LNCaP clone FGC (cell line): Measurements from ENCODE around the gene PDE9A.
"Not testable (repeated sequence)": the region's sequence is repeated elsewhere in the genome, so short reads cannot be mapped to it uniquely, and the experiment has no call there.

Experiments used
- DNase-seq: peaks from one replicate; pipeline ENCODE4 v3.0.0-alpha.2; 2011; ENCODE audit warnings: low read depth
- H3K4me3 ChIP-seq: 2 replicates; pipeline ENCODE4 v1.5.1; 2011; ENCODE audit warnings: mild to moderate bottlenecking, low read depth, low read length, control low read depth
- TF ChIP-seq, protein P1 (sequence below): IDR thresholded peaks from 2 replicates; pipeline ENCODE4 v1.5.1; 2012; ENCODE audit warnings: mild to moderate bottlenecking; ENCODE audit not compliant: control insufficient read depth, insufficient read depth; ENCODE audit errors: extremely low read depth

Gene PDE9A

DNA sequence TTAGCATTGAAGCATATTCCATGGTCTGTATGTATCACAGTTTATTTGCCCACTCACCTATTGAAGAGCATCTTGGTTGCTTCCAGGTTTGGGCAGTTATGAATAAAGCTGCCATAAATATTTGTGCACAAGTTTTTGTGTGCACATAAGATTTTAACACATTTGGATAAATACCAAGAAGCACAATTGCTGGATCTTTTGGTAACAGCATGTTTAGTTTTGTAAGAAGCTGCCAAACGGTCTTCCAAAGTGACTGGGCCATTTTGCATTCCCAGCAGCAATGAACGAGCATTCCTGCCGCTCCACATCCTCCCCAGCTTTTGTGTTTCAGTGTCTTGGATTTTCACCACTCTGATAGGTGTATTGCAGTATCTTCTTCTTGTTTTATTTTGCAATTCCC, 62.7 kb downstream of the PDE9A start:
- no peak overlapping the region for H3K4me3 ChIP-seq
- TF ChIP-seq, protein P1, sequence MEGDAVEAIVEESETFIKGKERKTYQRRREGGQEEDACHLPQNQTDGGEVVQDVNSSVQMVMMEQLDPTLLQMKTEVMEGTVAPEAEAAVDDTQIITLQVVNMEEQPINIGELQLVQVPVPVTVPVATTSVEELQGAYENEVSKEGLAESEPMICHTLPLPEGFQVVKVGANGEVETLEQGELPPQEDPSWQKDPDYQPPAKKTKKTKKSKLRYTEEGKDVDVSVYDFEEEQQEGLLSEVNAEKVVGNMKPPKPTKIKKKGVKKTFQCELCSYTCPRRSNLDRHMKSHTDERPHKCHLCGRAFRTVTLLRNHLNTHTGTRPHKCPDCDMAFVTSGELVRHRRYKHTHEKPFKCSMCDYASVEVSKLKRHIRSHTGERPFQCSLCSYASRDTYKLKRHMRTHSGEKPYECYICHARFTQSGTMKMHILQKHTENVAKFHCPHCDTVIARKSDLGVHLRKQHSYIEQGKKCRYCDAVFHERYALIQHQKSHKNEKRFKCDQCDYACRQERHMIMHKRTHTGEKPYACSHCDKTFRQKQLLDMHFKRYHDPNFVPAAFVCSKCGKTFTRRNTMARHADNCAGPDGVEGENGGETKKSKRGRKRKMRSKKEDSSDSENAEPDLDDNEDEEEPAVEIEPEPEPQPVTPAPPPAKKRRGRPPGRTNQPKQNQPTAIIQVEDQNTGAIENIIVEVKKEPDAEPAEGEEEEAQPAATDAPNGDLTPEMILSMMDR: no peak
- DNase-seq: peak; percentile 68

DNA sequence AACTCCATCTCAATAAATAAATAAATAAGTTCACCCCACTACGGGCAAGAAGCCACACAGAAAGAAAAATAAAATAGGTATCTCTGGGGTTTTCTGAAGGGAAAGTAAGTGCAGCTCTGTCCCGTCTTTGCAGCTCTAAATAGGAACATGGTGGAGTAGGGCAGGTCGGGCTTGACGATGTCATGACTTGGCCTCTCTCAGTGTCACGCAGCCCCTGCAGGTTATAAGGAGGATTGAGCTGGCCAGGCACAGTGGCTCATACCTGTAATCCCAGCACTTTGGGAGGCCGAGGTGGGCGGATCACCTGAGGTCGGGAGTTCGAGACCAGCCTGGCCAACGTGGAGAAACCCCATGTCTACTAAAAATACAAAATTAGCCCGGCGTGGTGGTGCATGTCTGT, 67.1 kb downstream of the PDE9A start:
- H3K4me3 ChIP-seq, DNase-seq: not testable (repeated sequence)

DNA sequence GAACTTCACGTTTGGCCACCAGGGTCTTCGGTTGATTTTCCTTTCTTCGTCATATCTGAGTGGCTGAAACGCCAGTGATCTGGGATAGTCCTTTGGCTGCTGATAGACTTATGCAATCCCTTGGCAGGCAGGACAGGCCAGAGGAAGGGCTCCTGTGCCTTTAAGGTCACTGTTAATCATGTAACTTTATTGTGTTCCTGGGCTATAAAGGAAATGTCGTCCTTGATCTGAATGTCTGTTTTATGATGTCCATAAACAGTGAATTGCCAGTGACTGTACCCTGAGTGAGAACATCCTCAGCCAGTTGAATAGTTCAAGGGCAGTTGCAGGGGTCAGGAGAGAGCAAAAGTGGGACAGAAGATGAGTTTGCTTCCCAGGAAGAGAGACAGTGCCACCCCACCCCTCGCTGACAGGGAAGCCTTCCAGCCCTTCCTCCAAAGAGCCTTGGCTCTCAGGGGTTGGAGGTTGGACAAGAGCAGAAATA, 68.0 kb downstream of the PDE9A start:
- TF ChIP-seq, protein P1: no peak
- H3K4me3 ChIP-seq: no peak overlapping the region
- peak; percentile 86 for DNase-seq

DNA sequence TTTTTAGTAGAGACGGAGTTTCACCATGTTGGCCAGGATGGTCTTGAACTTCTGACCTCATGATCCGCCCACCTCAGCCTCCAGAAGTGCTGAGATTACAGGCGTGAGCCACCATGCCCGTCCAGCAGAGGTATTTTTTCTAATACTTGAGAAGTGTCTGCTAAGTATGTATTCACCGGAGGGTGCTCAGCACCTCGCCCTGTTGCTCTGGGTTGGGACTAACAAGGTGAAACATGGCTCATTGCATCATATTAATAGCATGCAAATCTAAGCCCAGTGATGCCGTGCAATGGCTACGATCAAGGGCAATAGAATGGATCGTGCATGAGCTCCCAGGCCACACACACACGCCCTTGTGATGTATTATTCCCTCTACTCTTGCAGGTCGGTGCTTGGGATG, 68.7 kb downstream of the PDE9A start:
- no peak overlapping the region for H3K4me3 ChIP-seq
- no peak for DNase-seq
- TF ChIP-seq, protein P1: no peak

DNA sequence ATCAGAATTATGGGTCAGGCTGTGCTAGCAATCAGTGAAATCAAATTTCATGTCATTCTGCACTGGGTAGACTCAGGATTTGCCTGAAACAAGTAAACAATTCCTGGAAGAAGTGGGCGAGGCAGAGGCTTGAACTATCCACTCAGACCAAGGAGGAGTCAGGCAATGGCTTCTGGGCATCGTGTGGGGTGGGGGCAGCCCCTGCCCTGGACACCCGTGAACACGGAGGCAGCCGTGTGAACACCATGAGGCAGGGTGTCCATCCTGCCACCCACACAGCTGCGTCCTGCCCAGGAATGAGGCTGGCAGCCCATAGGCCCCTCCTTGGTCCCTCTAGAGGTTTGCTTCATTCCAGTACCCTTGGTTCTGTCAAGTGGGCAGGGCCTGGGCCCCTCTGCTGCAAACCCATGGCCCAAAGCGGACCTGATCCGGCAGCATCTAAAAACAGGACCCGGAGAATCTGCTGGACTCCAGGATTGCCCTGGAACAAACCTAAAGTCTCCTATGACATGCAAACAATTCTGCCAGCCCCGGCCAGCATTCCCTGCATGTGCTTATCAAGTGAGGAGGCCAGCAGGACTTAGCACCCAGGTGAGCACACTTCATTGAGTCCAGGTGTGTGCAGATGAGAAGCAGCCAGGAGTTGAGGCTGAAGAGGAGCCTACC, 69.5 kb downstream of the PDE9A start:
- H3K4me3 ChIP-seq: no peak overlapping the region
- TF ChIP-seq, protein P1: no peak
- no peak for DNase-seq

DNA sequence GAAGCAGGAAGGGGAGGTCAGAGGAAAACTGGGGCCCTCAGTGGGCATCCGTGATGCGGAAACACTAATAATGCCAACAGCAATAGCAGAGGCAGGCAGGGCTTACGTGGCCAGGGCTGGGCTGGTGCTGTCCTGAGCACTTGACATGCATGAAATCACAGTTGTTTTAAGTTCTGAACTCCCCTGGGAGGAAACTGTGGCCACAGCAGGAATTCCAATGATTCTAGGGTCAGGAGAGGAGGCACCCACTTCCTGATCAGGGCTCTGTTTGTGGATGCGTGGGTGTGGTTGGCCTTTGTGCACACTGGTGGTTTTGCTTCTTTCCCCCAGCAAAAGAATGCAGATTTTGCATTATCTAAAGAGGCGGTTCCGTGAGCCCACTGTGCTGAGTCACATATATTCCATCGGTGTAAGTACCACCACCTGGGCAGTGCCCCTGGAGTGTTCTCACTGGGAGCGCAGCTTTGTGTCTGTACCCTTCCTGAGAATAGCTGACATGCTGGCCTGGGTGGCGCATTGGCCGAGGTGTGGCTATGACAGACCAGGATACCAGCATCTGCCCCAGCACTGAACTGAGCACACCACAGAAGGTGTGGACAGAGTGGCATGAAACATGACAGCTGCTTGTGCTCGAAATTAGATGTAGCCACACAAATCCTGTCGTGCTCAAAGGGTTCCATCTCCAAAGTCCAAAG, 71.0 kb downstream of the PDE9A start:
- no peak overlapping the region for H3K4me3 ChIP-seq
- TF ChIP-seq, protein P1: no peak
- no peak for DNase-seq

DNA sequence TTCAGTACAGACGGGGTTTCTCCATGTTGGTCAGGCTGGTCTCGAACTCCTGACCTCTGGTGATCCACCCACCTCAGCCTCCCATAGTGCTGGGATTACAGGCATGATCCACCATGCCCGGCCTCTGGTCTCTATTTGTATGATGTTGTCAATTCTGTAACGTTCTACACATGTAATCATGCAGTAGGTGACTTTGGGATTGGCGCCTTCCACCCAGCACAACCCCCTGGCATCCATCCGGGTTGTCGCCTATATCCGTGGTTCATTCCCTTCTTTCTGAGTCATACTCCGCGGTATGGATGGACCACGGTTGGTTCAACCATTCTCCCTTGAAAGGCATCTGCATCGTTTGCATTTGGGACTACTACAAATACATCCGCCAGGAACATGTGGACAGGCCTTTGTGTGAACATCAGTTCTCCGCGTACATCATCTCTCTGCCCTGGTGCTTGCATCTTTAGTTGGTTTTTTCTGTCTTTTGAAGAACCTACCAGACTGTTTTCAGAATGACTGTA, 72.1 kb downstream of the PDE9A start:
- no peak for DNase-seq
- no peak overlapping the region for H3K4me3 ChIP-seq
- TF ChIP-seq, protein P1: no peak
